GM18505 (cell line): ENCODE results near the gene TSPYL2.

Experiments
- ATAC-seq: cut with Tn5 transposase; IDR thresholded peaks from one replicate; pipeline ENCODE4 v1.9.1; 2021; ENCODE audit not compliant: unreplicated experiment
- POLR2A ChIP-seq: IDR thresholded peaks from 4 replicates; pipeline ENCODE4 v1.6.1; 2011; ENCODE audit warnings: borderline replicate concordance; ENCODE audit not compliant: insufficient read depth, insufficient read length; ENCODE audit errors: extremely low read depth

Gene TSPYL2

DNA sequence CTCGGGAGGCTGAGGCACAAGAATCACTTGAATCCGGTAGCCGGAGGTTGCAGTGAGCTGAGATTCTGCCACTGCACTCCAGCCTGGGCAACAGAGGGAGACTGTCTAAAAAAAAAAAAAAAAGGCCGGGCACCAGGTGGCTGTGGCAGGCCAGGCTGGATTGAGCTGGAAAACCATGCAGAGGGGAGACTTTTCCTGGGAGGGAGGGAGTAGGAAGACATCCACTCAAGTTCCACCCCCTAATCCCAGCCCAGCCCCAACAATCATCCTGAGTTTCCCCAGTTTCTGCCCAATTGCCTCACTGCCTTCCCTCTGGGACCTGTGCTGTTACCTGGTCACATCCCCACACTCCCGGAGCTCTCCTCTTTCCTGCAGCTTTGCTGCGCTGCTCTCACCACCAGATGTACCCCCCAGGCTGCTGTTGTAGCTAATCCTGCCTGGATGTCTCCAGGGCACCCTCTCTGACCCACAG lies 9.0 kb upstream of the TSPYL2 start:
- no peak for TF ChIP-seq POLR2A
- ATAC-seq = no peak

DNA sequence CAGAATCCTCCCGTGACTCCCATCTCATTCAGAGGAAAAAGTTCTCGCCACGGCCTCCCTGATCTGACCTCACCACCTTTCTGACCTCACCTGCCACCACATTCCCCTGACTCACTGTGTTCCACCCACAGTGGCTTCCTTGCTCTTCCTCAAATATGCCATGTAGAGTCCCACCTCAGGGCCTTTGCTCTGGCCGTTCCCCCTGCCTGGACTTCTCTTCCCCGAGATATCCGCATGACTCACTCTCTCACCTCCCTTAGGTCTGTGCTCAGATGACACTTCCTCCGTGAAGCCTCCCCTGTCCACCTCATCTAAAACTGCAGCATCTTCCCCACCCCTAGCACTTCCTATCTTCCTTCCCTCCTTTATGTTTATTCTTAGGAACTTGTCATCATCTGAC lies 7.2 kb upstream of the TSPYL2 start:
- TF ChIP-seq POLR2A = no peak
- no peak for ATAC-seq

DNA sequence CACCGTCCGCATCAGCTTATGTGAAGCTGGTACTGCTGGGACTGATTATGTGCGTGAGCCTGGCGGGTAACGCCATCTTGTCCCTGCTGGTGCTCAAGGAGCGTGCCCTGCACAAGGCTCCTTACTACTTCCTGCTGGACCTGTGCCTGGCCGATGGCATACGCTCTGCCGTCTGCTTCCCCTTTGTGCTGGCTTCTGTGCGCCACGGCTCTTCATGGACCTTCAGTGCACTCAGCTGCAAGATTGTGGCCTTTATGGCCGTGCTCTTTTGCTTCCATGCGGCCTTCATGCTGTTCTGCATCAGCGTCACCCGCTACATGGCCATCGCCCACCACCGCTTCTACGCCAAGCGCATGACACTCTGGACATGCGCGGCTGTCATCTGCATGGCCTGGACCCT lies 5.5 kb upstream of the TSPYL2 start:
- no peak for ATAC-seq
- TF ChIP-seq POLR2A = no peak

- no peak for TF ChIP-seq POLR2A
- no peak for ATAC-seq
These were observed 4.7 kb upstream of the TSPYL2 start for GRCh38 chrX:53077207-53078197.

DNA sequence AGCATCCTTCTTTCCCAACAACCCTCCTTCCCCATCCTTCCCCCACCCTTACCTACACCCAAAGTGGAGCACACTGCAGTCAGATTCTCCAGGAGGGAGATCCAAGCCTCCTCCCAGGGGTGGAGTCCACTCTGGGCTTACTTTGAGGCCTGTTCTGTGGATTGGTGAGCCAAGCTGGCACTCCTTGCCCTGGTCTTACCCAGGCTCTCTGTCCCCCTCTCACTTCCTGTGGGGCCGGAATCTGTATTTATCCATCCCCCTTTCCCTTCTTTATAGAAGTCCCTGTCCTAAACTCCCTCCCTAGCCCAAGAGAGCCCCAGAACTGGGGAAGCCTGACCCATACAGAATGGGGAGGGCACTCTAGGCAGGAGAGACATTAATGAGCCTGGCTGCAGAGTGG lies 3.2 kb upstream of the TSPYL2 start:
- no peak for ATAC-seq
- no peak for TF ChIP-seq POLR2A

DNA sequence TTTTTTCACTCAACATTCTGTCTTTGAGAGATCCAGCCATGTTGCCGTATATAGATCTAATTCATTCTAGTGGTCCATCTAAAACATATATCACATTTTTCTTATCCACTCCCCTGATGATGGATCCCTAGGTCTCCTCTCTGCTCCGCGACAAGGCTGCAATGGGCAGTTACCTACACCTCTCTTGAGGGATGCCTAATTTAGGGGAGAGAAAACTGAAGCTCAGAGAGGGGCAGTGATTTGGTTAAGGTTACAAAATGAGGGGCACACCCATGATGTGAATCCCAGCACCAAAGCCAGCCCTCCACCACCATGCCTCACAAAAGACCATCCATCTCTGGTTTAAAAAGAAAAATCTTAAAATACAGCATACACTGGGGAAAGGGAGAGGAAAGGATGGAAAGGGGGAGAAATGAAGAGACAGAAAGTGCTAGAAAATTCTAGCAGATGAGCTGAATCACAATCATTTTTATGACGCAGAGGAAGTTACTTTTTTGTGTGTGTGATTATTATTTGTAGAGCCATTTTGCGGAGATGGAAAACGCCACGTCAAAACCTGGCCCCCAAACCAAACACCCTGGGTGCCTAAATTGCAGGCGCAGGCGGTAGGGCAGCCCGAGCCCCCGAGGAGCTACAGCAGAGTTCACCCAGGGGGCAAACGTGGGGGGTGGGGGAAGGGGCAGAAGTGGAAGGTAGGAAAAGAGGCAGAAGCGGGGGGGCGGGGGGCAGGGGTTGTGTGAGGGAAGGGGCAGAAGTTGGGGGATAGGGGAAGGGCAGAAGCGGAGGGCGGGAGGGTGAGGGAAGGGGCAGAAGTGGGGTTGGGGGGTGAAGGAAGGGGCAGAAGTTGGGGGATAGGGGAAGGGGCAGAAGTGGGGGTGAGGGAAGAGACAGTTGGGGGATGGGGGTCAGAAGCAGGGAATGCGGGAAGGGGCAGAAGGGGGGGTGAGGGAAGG lies 1.3 kb upstream of the TSPYL2 start:
- TF ChIP-seq POLR2A = no peak
- no peak for ATAC-seq

GRCh38 chrX:53082773-53083616 lies 828 bp downstream of the TSPYL2 start:
- no peak for TF ChIP-seq POLR2A
- no peak for ATAC-seq

DNA sequence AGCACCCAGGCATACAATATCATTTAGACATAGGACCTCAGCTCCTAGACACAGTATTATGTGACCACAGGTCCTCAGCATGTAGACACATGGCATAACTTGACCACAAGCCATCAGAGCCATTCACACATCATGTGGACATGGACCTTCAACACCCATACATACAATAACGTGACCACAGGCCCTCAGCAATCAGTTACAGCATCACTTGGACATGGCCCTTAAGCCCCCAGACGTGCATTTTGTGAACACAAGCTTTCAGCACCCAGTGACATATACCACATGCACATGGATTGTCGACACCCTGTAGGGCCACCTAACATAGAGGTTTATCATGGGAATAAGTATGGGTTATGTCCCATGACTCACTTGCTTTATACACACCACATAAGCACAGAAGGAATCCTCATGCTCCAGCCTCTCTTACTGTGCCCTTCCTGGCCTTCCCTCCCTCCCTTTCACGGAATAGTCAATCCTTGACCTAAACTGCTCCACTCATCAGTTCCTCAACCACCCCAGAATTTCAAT lies 1.9 kb downstream of the TSPYL2 start:
- no peak for TF ChIP-seq POLR2A
- ATAC-seq = no peak

DNA sequence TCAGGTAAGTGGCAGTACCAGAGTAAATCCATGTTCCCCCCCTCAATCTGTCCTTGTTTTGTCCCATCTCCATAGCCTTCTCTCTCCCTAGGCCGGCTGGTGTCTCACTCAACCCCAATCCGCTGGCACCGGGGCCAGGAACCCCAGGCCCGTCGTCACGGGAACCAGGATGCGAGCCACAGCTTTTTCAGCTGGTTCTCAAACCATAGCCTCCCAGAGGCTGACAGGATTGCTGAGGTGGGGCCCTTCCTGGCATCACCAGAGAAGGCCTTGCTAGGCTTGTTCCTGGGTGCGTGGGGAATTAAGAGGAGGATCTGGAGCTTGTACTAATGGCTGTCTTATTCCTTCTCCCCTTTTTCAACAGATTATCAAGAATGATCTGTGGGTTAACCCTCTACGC lies 2.7 kb downstream of the TSPYL2 start:
- no peak for ATAC-seq
- no peak for TF ChIP-seq POLR2A

DNA sequence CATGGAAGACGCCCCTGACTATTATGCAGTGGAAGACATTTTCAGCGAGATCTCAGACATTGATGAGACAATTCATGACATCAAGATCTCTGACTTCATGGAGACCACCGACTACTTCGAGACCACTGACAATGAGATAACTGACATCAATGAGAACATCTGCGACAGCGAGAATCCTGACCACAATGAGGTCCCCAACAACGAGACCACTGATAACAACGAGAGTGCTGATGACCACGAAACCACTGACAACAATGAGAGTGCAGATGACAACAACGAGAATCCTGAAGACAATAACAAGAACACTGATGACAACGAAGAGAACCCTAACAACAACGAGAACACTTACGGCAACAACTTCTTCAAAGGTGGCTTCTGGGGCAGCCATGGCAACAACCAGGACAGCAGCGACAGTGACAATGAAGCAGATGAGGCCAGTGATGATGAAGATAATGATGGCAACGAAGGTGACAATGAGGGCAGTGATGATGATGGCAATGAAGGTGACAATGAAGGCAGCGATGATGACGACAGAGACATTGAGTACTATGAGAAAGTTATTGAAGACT lies 3.6 kb downstream of the TSPYL2 start:
- no peak for TF ChIP-seq POLR2A
- no peak for ATAC-seq

DNA sequence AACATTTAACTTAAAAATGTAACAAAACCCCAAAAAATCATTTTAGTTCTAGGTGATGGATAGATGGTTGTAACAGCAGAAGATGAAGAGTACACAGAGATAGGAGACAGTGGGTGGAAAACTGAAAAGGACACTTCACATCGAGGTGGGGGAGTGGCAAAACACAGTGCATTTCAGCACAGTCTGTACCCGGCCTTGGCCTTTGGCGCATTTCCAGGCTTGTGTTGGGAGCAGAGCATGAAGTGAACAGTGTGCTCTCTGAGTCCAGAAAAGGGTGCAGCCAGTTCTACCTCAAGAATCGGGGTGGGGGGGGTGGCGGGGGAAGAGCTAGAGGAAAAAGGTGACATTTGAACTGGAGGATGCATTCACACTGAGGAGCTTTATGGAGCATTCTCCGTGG lies 4.3 kb downstream of the TSPYL2 start:
- ATAC-seq = no peak
- TF ChIP-seq POLR2A = no peak

DNA sequence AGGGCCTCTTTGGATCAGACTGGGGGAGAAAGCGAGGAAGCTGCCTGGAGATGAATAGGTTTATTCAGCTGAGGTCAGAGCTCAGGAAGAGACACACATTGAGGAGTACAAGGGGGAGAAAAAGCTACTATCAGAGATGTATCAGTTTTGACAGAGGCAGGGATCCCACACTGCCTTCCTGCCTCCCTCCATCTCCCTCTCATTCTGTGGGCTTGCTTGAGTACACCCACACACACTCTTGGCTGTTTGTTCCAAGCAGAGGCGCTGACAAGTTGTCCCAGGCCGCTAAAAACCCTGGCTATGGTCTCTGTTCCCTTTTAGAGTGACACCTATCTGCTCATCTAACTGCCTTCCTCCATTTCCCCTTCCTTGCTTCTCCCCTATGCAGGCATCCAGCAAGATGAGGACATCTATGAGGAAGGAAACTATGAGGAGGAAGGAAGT lies 5.2 kb downstream of the TSPYL2 start:
- TF ChIP-seq POLR2A = no peak
- no peak for ATAC-seq
